Tibial nerve (tissue), 3 donors: ENCODE results near the gene PPFIBP1.

Source experiments
- POLR2A ChIP-seq, 2 donors: fragments of 450-650 bp; IDR thresholded peaks; one replicate each; pipeline ENCODE4 v1.6.1; 2017; ENCODE audit warnings: antibody characterized with exemption in 2 of 2, mild to moderate bottlenecking in 2 of 2, moderate library complexity in 2 of 2
- TF ChIP-seq, protein P1 (sequence below), 5 experiments: fragments of 200-600 bp in 3 of 5; fragments of 450-650 bp in 2 of 5; sonication (generic) in 3 of 5; IDR thresholded peaks; one replicate each; pipeline ENCODE4 v1.5.1; 2016 to 2019; ENCODE audit warnings: antibody characterized with exemption in 5 of 5, mild to moderate bottlenecking in 3 of 5, moderate library complexity in 2 of 5

DNA sequence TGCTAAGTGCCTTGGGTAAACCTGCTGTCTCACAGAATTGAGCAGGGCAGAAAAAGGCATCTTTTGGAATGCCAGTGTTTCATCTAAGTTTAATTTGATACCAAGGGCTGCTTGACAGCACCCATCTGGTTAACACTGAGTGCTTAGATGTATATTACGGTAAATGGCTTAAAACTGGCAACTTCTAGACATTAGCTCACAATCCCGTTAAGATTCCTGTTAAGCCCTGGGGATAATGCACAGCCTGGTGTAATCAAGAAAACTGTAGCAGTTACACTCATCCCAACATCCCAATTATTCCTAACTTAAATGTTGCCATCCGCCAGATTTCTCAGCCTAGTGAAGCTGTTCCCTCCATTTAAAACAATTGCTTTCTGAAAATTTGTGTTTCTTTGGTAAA, 29.9 kb downstream of the PPFIBP1 start:
- no peak for TF ChIP-seq POLR2A (IDR thresholded peaks at IDR 0.05)
- TF ChIP-seq, protein P1, sequence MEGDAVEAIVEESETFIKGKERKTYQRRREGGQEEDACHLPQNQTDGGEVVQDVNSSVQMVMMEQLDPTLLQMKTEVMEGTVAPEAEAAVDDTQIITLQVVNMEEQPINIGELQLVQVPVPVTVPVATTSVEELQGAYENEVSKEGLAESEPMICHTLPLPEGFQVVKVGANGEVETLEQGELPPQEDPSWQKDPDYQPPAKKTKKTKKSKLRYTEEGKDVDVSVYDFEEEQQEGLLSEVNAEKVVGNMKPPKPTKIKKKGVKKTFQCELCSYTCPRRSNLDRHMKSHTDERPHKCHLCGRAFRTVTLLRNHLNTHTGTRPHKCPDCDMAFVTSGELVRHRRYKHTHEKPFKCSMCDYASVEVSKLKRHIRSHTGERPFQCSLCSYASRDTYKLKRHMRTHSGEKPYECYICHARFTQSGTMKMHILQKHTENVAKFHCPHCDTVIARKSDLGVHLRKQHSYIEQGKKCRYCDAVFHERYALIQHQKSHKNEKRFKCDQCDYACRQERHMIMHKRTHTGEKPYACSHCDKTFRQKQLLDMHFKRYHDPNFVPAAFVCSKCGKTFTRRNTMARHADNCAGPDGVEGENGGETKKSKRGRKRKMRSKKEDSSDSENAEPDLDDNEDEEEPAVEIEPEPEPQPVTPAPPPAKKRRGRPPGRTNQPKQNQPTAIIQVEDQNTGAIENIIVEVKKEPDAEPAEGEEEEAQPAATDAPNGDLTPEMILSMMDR (IDR thresholded peaks at IDR 0.05), result no peak
